SKM-1 treated with dmso at 0.1 percent for 144 hours (cell line): ENCODE measurements around the gene HENMT1.
A peak's percentile ranks its signal among the peaks of the same experiment; 100 is the strongest.
"Not testable (repeated sequence)": the region's sequence is repeated elsewhere in the genome, so short reads cannot be mapped to it uniquely, and the experiment has no call there.

ENCODE experiments used
- DNase-seq: peaks from one replicate; lab custom pipeline; 2025; ENCODE audit not compliant: unreplicated experiment; lab: John Stamatoyannopoulos, UW

HENMT1 gene

DNA sequence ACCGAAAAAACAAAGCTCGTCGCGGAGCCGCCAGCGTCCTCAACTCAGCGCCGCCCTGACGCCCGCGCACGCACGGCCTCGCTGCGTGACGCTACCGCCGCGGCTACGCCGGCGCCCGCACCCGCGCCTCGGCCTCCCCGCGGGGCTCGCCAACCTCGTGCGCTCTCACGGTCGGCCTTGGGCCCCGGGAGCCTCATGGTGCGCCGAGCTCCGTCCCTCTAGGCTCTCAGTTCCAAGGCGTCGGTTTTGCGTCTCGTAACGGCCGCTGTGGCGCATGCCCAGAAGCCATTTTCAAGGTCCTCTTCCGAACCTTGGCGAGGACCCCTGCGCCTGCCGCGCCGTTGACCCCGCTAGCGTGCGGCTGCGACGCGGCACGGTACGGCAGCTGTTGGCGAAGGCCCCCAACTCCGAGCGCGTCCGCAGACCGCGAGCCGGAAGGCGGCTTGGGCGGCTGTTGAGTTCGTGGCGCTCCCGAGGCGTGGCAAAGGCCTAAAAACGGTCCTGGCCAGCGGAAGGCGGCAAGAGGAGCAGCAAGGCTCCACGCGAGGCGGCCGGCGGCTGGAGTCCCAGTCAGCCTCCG is at the start of gene HENMT1:
TSS of gene HENMT1 (minus strand) at position 64 of the 580 bp plus-strand sequence. CDS start 1,209 bp downstream, outside the sequence.
- no peak for DNase-seq

- DNase-seq, result peak; percentile 15
These were observed 48.1 kb upstream of the HENMT1 start for GRCh38 chr1:108708691-108709660.

- no peak for DNase-seq
These were observed 45.8 kb upstream of the HENMT1 start for GRCh38 chr1:108706643-108707042.

DNA sequence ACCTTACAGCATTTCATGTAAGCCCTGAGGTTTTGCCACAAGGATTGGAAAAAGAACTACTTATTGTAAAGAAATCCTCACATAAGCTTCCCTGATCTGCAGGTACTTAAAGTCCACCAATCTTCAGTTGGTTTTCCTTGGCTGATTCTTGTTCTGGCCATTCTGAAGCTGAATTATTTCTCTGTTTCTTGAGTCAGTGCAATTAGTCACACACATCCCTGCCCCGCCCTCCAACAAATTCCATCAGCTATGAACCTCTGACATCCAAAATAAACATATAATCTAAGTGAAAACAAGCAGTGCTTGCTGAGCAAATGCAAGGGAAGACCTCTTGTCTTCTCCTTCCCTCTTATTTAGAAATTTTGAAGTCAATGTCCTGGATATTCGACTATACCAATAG is 43.6 kb upstream of the HENMT1 start:
- DNase-seq, result no peak

DNA sequence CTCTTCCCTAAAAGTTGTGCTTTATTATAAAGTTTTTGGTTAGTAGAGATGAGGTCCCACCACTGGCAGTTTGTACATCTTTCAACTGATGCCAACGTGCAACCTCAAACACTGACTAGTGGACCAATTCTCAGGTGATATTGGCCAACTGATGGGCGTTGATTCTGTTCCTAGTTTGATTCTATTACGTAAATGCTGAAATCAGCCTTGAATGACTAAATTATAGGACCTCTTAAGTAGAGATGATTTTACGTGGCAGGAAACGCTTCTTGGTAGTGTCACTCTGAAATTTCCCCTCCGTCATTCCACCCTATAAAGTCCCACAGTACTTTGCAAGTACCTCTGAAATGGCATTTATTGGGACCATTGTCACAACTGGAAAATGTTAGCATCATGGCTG is 43.0 kb upstream of the HENMT1 start:
- no peak for DNase-seq

- DNase-seq, result not testable (repeated sequence)
These were observed 41.2 kb upstream of the HENMT1 start for GRCh38 chr1:108702109-108702508.

- DNase-seq, result no peak
These were observed 40.4 kb upstream of the HENMT1 start for GRCh38 chr1:108701176-108701849.

GRCh38 chr1:108699375-108700332 is 38.8 kb upstream of the HENMT1 start:
- DNase-seq, result no peak

DNA sequence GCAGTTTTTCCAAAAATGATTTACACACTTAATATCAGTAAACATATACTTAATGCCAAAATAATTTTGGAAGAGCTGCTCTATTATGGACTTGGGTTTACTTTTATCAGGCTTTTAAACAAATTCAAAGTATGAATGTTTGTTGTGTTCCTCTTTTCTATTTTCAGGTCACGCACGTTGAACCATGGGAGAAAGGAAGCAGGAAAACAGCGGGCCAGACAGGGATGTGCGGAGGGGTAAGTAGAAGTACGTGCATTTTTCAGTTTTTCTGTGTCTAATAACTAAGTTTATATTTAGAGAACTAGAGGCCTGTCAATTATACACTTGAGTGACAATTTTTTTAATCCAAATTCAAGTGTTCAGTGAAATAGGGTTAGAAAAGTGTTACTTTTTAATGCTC is 34.6 kb upstream of the HENMT1 start:
- DNase-seq, result no peak

GRCh38 chr1:108692724-108693655 is 32.1 kb upstream of the HENMT1 start:
- DNase-seq, result peak; percentile 47

GRCh38 chr1:108691942-108692723 is 31.2 kb upstream of the HENMT1 start, which contains the start of gene PRPF38B:
Gene PRPF38B (plus strand): TSS chr1:108692310. CDS start chr1:108692592, 282 bp downstream.
- peak; percentile 90 for DNase-seq

GRCh38 chr1:108691128-108691941 is 30.4 kb upstream of the HENMT1 start:
- no peak for DNase-seq

- DNase-seq, result no peak
These were observed 25.9 kb upstream of the HENMT1 start for GRCh38 chr1:108686614-108687313.

- no peak for DNase-seq
These were observed 24.6 kb upstream of the HENMT1 start for GRCh38 chr1:108685529-108685928.

DNA sequence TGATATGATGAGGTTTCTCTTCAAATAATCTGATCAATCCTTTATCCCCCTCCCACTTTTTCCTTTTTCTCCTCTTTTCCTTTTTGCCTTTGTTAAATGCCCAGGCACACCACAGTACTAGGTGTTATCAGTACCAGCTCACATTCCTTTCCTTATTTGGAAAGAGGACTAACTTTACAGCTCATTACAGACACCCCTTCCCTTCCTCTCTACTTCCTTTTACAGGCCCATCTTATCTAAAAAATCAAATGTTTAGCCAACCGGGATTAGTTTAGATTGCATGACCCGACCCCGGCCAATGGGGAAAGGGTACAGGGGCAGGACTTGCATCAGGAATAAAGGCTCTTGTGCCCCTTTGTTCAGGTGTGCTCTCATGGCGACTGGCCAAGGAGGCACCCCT is 20.8 kb upstream of the HENMT1 start:
- not testable (repeated sequence) for DNase-seq

DNA sequence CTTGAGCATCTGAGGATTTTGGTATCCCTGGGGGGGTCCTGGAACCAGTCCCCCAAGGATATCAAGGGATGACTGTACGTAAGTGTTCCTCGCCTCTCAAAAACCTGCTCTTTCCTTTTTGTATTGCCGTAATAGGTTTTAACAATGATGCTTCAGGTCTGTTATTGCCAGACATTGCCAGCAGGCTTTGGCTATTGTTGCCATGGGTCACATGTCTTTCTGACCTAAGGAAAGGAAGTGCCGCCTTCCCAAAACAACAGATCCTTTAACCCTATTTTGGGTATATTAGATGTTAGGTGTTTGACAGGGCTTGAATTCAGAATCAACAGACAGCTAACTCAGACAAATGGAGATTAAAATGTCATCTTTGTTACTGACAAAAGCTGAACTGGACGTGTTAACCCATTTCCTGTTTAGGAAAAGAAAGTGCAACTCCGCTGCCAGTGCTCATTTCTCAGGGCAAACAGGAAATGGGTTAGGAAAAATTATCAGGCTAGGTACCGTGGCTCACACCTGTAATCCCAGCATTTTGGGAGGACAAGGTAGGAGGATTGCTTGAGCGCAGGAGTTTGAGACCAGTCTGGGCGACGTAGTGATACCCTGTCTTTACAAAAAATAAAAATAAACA is 18.8 kb upstream of the HENMT1 start:
- no peak for DNase-seq

- no peak for DNase-seq
These were observed 17.8 kb upstream of the HENMT1 start for GRCh38 chr1:108678706-108679105.
